GM18508 (cell line): ENCODE measurements around the gene STMP1.
"Not testable (repeated sequence)": the region's sequence is repeated elsewhere in the genome, so short reads cannot be mapped to it uniquely, and the experiment has no call there.

ENCODE experiments used
- ATAC-seq: cut with Tn5 transposase; IDR thresholded peaks from one replicate; pipeline ENCODE4 v1.9.1; 2021; ENCODE audit warnings: moderate number of reproducible peaks; ENCODE audit not compliant: insufficient read depth, unreplicated experiment

Gene STMP1

DNA sequence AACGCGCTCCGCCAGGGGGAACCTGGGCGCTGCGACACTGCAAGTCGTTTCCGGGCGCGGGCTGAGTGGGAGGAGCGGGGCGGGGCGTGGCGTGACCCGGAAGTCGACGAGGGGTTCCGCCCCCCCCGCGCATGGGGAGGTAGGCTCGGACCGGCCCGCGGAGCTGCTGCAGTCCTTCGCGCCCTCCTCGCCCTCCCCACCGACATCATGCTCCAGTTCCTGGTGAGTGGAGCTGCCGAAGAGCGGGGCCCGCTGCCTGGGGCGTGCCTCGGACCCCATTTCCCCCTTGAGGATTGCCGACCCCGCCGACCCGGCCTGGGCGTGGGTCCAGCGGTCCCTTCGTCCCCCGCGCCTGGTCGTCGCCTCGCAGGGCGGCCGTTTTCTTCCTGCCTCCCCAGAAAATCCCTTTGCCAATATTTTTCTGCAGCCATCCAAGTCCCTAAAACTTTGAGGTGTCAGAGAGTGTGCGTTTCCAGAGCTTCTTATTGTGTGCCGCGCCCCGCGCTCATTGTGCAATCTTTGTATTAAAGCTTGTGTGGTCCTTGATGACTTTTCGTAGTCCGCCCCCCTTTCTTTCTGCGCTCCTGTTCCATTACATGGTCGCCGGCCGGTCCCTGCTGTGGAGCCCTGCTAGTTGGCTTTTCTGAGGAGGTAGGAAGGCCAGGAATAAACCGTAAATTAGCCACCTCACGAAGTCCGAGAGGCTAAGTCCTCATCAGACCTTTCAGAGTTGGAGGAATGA is at the start of gene STMP1:
STMP1 (plus strand) TSS at position 142 of the 742 bp plus-strand sequence.
- ATAC-seq = peak; percentile 75

DNA sequence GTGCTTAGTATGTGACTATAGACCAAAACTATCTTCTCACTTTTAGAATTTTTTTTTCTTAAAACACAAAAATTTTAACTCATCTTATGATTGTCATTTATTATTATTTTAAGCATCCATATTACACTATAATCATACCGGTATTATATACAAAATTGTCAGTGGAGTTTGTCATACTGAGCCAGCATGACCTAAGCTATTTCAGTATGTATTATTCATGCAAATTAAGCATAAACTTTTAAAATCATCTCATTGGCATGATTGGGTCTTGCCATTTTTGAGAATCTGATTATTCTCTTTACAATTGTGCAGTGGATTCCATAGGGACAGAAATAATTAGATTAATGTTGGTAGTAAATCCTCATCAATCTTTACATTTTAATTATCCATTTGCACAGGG is 46.2 kb upstream of the STMP1 start:
- ATAC-seq = no peak

DNA sequence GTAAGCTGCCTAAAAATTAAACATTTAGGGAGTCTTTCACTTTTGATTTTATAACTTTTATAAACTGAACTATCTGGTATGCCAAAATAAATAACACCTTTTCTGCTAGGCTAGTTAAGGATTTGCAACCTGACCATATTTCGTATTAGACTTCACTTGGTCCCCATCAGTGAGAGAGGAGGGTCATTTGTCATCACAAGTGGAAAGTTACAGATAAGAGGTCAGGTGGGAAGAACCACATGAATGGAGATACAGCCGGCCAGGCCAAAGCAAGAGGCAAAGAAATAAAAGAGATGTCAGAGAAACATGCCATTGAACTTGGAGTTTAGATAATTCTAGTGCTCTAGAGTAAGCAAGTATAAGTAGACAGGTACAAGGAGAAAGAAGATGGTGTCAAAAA is 44.5 kb upstream of the STMP1 start:
- no peak for ATAC-seq

DNA sequence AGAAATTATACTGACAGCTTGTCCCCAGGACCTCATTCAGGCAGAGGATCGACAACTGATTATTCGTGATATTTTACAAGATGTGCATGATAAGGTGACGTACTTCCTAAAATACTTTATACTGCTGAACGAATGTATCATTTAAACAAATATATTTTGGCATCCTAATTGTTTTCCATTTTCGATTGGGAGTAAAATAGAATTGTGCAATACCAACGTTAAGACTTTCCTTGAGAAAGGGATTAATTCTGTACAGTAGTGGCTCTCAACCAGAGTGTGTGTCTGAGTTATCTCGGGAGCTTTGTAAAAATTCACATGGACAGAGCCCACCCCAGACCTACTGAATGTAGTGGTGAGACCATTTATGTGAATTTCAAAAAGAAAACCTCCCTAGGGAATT is 43.8 kb upstream of the STMP1 start:
- no peak for ATAC-seq

DNA sequence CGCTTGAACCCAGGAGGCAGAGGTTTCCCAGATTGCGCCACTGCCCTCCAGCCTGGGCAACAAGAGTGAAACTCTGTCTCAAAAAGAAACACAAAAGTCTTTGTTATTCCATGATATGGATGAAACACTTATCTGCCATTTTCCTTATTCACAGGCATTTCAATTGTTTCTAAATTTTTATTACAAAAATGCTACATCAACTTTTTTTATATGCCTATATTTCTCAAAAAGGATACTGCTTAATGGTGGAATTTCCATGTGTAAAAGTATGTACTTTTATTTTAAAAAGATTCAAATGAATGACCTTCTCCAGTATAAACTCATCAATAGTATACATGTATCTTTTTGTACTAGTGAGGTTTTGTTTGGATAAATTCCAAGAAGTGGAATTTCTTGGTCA is 41.9 kb upstream of the STMP1 start:
- no peak for ATAC-seq

DNA sequence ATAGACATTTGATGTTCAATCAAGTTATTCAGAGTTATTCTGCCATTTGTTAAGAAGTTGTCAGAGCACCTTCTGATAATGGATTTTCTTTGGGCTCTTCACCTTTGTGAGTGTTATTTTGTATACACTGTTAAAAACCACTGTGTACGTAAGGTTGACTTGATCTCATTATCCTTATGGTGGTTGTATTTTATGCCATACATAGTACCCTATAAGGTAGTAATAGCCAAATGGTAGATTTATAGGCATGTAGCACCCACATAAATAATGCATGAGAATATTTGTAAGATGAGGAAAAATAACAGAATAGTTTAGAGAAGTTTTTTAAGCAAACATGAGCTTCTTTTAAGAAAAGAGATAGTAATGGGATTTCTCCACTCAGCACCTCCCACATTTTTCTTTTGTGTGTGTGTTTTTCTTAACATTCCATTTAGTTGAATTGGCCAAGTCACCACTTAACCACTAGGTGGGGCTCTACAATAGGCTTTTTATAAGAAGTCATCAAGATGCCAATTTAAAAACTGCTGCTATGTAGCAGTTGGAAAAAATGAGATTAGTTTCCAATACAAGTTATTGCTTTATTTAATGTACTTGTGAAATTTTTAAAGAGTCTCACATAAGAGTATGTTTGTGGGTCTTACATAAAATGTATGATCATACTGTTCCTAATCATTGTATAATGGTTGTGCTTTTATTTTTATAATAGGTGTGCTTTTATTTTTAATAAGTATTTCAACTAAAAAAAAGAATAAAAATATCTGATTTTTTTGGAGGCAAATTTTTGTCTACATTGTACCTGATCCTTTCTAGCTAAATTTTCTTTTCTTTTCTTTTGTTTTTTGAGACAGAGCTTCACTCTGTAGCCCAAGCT is 41.1 kb upstream of the STMP1 start:
- no peak for ATAC-seq

DNA sequence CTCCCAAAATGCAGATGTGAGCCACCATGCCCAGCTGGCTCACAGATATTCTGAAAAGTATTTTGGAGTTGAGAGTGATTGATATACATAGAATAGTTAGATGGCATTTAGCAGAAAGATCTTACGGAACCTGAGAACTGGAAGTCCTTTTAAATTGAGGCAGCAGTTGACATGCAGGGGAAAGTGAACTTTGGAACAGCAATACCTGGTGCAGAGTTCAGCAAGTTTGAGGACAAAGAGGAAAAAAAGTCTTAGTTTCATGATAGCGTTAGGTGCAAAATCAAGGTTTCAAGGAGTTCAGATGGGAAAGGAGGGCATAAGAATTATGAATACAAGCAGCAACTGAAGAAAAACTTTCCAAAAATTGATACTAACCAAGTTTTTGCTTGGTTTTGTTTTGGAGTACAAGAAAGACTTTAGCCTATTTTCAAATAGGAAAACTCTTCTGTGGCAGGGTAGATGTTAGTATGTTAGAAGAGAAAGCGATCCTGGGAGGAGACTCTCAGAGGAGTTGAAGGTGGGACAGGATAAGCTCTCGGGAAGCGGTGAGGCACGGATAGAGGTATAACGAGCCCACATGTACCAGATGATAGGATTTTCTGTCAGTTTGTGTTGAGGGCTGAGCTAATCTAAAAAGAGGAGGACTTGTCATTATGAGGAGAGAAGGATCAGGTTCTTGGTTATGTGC is 28.0 kb upstream of the STMP1 start:
- ATAC-seq = no peak

DNA sequence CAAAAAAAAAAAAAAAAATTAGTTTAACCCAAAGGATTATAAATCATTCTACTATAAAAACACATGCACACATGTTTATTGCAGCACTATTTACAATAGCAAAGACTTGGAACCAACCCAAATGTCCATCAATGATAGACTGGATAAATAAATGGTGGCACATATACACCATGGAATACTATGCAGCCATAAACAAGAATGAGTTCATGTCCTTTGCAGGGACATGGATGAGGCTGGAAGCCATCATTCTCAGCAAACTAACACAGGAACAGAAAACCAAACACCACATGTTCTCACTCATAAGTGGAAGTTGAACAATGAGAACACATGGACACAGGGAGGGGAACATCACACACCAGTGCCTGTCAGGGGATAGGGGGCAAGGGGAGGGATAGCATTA is 22.6 kb upstream of the STMP1 start:
- ATAC-seq = not testable (repeated sequence)

DNA sequence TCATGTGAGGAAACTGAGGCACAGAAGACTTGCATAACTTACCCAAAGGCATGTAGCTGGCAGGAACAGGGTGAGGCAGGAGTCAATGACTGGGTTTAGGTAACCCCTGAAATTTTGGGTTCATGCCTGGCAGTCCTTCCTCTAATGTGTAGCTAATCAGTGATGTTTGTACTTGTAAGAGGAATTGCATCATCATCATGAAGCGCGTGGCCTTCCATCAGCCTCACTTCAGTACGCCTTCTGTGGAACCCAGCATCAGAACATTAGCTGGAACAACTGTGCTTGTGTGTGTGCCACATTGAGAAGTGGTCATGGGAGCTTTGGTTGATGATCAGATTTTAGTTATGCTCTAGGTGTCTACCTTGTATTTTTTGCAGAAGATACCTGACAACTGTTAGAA is 18.2 kb upstream of the STMP1 start:
- no peak for ATAC-seq

DNA sequence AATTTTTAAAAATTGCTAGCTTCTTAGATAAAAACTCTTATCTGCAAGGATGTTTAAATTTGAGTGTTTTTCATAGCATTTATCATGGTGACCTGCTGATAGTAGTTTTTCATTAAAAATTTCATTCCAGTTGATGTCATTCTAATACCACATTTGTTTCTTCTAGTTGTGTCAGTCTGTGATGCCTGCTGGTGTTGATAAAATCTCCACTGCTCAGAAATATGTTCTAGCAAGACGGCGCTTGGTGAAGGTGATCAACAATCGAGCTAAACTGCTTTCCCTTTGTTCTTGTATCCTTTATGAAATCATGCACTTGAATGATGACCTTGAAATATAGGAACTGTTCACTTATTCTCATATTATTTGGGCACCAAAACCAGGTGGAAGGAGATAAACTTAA is 17.6 kb upstream of the STMP1 start:
- no peak for ATAC-seq

DNA sequence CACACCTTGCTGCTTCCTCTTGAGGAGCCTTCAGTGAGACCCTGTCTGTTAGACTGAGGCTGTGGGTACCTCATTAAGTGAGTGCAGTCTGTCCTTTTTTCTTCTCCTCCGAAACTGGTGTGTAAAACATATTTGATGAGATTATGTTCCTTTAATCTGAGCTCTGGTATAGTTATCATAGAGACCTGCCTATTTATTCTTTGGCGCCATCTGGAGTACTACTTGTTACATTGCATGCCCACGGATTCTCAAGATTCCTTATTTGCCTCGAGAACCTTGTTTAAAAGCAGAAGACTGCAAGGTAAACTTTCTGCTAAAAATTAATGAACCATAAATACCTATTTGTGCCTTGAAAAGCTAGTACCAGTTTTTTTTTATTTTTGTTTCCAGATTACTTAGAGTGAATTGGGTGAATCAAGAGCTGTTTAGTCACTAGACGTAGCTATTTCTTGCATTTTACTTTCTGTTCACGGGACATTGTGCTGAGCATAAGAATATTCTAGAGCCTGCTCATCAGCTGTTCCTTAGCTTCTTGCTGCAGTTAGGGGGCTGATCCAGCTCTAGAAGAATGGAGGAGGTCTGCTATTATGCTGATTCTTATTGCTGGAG is 16.9 kb upstream of the STMP1 start:
- ATAC-seq = no peak

DNA sequence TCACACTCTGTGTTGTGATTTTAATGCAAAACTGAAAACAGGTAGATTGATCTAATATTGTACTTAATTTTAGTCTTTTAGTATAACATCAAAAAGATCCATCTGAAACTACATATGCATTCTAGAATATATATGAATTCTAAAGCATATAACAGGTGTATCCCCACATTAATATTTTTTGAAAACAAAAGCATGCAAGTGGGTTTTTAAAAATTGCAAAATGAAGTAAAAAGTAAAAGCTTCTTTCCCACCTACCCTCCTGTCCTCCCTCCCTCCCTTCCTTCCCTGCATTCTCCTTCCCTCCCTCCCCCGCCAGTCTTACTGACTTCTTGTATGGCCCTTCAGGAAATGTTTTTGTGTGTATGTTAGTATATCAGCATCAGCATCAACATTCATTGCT is 14.6 kb upstream of the STMP1 start:
- no peak for ATAC-seq

DNA sequence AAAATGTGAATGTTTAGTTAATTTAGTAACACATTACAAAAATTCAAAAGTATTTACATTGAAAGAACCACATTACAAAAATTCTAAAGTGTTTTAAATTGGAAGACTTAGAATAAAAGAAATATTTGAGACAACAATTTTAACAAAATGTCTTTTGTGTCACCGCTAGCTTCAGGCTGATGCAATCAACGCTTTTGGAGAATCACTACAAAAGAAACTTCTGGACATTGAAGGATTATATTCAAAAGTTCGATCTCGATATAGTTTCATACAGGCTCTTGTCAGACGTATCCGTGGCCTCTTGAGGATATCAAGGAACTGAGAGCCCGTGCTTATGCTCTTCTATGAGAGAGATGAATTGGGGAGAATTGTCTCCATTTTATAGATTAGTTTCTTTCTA is 14.1 kb upstream of the STMP1 start:
- no peak for ATAC-seq

DNA sequence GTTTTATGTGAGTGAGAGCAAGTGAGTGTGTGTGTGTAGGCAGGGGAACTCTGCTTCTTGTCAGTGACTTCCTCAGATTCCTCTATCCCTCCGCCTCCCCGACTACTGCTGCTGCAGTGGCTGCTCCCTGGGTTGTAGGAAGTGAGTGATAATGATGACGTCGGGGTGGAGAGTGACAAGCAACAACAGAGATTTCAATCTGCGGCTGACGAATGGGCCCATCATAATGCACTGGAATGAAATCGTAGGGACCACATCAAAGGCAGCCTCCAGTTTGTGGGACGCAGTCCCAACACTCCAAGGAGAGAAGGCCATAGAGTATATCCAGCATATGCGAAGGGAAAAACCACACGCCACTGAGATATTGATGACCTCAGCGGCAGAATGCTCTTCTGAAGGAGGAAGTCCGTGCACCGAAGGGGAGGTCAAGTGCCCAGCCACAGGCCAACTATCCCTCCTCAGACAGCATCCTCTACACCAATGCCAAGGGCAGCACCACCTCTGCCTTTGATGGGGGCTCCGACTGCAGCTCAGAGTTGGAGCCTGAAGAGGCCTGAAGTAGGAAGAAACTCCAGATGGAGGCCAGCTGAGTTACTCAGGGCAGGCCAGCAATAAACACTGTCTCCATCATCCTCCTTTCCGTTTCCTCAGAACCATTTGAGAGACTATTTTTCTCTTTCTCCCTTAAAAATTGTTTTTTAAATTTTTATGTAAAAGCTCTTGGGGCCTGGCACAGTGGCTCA is 11.3 kb upstream of the STMP1 start:
- no peak for ATAC-seq

DNA sequence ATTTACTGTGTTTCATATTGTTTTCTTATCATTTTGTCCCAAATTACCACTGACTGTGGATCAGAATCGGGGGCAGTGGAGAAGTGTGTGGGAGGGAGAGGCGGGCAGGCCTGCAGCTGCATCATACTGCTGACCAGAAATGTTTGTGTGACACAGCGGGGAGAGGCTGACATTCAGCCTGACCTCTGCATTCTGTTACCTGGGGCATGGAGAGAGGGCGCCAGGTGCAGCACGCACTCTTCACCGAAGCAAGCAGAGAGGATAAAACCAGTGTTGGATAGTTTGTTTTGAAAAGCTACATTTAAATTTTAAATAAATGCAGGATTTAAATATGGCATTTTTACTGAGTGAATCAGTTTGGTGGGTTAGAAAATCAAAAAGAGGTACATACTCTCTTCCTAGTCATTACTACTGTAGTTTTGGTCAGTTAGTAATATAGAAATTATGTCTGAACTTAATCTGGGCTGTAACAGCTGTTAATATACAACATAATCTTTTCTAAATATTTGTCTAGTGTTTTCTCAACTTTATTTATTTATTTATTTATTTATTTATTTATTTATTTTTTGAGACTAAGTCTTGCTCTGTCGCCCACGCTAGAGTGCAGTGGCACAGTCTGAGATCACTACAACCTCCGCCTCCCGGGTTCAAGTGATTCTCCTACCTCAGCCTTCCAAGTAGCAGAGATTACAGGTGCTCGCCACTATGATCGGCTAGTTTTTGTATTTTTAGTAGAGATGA is 8.8 kb upstream of the STMP1 start:
- ATAC-seq = no peak

DNA sequence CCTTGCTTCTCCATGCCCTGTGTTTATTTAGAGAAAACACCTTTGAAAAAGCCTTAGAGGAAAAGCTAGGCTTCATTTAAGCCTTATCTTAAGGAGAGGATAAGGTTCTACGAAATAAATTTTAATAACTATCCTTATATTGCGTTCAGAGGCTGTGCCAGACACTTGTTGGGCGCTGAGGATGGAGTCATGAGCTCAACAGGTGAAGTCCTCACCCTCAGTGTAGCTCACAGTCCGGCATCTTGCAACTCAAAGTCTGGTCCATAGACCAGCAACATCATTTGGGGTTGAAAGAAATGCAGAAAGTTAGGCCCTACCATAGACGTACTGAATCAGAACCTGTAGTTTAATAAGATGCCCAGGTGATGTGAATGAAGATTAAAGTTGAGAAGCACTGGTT is 3.8 kb upstream of the STMP1 start:
- ATAC-seq = no peak

DNA sequence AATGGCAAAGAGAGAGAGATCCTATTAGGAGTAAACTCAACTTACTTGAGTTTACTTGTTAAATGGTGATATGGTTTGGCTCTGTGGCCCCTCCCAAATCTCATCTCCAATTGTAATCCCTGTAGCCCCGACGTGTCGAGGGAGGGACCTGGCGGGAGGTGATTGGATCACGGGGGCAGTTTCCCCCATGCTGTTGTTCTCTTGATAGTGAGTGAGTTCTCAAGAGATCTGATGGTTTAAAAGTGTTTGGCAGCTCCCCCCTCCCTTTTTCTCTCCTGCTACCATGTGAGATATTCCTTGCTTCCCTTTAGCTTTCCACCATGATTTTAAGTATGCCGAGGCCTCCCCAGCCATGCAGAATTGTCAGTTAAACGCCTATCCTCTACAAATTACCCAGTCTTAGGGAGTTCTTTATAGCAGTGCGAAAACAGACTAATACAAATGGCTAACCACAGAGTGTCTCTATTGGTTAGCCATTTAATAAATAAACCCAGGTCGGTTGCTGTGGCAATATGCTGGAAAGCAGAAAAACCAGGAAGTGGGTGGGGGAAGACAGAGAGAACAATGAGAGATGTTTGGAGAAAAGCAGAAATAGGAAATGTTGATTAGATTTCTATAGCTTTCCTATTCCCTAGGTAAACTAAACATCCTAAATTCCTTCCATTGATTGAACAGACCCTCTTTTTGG is 3.0 kb upstream of the STMP1 start:
- no peak for ATAC-seq

DNA sequence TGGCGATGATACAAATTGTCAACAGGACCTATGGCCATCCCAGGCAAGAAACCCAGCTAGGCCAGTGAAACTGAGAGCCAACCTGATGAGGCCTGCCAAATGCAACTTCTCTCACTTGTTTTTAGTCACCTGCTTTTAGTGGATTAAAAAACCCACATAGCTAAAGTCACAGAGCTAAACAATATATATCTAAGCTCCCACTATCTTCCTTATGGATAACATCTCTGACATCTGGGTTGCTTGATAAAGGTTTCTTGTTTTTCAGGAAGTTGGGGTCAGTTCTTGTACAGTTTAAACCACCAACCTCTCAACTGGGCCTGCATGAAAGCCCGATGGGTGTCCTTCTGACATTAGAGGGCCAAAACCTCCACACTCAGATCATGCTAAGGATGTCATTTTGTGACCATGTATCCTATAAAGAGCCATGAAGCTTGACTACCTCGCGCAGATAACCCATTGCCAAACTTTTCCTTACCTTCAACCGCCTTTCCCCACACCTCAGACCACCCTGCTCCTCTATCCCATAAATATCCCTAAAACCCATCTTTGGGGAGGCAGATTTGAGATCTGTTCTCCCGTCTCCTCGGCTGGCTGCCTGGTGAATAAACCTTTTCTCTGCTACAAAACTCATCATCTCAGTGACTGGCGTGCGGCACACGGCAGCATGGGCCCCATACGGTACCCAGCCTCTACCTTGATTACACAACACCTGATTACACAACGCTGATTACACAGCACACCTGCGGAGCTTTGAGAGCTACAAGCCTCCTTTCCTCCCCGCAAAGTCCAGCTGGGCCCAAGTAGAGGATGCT is 797 bp upstream of the STMP1 start:
- ATAC-seq = no peak
